GM12865 (cell line): ENCODE data around the gene SGO2.

ENCODE experiments used
- DNase-seq: peaks from one replicate; pipeline ENCODE4 v3.0.0; 2010; ENCODE audit warnings: low read depth
- H3K4me3 ChIP-seq: 2 replicates; pipeline ENCODE4 v1.5.1; 2011; ENCODE audit warnings: mild to moderate bottlenecking, low read depth, low read length, control low read depth
- TF ChIP-seq, protein P1 (sequence below): IDR thresholded peaks from 2 replicates; pipeline ENCODE4 v1.5.1; 2011; ENCODE audit warnings: low read length, control low read depth, low read depth, inconsistent platforms; ENCODE audit not compliant: insufficient read depth; ENCODE audit errors: missing control alignments

Gene SGO2

DNA sequence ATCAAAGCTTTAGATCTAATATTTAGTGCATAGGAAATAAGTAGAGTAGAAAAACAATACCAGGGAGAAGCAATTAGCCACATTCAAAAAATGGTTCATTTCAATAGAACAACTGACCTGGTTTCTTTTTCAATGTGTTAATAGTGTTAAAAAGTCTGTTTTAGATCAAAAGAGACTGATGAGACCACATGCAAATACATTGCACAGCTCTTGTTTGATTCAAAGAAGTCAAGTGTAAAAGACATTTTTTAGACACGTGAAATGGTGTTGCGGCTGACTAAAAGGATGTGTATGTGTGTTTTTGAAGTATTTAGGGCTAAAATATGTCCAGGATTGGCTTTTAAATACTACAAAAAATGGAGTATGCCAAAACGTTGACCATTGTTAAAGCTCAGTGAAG lies 58.6 kb downstream of the SGO2 start:
- H3K4me3 ChIP-seq, result no peak overlapping the region
- peak; percentile 16 for DNase-seq
- TF ChIP-seq, protein P1, sequence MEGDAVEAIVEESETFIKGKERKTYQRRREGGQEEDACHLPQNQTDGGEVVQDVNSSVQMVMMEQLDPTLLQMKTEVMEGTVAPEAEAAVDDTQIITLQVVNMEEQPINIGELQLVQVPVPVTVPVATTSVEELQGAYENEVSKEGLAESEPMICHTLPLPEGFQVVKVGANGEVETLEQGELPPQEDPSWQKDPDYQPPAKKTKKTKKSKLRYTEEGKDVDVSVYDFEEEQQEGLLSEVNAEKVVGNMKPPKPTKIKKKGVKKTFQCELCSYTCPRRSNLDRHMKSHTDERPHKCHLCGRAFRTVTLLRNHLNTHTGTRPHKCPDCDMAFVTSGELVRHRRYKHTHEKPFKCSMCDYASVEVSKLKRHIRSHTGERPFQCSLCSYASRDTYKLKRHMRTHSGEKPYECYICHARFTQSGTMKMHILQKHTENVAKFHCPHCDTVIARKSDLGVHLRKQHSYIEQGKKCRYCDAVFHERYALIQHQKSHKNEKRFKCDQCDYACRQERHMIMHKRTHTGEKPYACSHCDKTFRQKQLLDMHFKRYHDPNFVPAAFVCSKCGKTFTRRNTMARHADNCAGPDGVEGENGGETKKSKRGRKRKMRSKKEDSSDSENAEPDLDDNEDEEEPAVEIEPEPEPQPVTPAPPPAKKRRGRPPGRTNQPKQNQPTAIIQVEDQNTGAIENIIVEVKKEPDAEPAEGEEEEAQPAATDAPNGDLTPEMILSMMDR, result no peak

DNA sequence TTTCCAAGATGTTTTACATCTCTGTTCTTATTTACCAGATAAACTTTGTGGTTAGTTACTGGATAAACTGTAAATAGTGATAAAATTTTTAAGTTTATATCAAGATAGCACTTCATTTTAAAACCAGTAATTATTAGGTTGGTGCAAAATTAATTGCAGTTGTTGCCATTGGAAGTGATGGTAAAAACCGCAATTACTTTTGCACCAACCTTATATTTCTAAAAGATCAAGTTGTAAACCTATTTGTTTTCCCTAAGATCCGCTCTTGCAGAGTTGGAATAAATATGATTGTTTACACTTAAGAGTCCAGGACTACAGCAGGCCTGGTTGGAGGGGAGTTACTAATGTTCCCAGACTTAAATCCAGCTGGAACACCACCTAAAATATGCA lies 59.3 kb downstream of the SGO2 start:
- H3K4me3 ChIP-seq, result no peak overlapping the region
- TF ChIP-seq, protein P1, result no peak

DNA sequence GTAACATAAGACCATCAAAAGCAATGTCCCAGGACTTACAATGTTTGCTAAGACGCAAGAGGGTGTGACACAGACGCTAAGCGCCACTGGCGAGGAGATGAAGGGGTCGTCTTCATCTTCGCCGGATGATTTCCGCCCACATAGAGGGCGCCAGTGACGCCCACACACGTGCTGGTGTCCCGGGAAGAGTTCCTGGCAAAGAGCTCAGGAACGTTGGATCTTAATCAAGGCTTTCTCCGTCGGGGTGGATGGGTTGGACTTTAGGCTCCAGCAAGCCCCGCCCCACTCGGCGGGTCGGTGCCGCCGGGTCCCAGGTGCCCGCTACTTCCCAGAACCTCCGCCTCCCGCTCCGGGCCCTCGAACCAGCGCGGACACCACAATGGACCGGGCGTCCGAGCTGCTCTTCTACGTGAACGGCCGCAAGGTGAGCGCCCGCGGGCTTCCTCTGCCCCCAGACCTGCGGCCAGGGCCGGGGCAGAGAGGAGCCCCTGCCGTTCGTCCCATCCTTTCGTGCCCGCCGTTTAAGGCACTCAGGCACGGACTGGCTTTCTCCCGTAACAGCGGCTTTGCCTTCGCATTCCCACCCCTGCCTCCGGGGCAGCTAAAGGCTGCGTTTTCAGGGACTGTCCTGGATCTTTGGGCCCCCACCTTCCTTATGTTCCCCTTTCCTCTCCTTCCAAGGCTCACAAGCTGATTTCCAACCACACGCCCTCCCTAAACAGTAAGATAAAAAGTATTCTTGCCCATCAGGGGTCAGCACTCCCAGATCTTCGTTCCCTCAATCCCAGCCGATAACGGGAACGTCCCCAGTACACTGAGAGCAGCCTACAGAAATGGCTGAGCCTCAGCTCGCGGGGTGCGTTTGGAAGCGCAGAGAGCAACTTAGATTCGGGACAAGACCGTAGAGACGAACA lies 60.0 kb downstream of the SGO2 start, which contains the start of gene AOX1:
TSS of gene AOX1 (plus strand) at position 285 of the 914 bp plus-strand sequence. CDS start at position 380, 95 bp downstream.
- DNase-seq, result peak; percentile 3
- TF ChIP-seq, protein P1, result no peak
- no peak within 1 kb of the TSS; the same call in 1 of the 2 replicates for H3K4me3 ChIP-seq

More for the DNA sequence above, 59.3 kb downstream of the SGO2 start:
- no peak for DNase-seq

DNA sequence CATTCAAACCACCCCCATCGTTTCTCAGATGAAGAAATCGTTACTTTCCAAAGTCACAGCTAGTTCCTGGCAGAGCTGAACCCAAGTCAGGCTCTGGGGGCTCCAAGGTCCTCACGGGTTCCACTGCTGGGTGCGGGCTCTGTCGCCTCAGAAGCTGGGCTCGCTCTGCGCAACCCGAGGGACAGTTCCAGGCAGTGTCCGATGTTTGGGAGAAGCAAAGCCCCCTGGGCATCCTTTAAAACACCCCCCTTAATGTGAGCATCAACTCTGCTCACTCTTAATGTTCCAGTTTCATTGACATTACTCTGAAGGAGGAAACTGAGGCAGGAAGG lies 60.6 kb downstream of the SGO2 start:
- no peak overlapping the region for H3K4me3 ChIP-seq
- TF ChIP-seq, protein P1, result no peak
- no peak for DNase-seq

DNA sequence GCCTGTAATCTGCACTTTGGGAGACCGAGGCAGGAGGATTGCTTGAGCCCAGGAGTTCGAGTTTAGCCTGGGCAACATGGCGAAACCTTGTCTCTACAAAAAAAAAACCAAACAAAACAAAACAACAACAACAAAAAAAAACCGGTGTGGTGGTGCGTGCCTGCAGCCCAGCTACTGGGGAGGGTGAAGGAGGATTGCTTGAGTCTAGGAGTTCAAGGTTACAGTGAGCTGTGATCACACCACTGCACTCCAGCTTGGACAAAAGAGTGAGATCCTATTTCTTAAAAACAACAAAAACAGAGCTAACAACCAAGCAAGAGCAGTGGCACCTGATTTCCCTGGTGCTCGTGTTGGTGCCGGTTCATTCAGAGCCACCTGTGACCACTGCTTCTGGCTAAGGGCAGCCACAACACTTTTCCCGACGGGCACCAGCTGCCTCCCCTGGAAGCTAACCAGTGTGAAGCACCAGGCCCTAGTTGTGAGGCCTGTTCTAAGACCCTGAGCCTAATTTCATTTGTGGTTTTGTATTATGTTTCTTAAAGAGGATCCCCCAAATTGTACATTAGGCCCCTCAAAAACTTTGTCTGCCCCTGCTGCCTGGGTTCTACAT lies 61.1 kb downstream of the SGO2 start:
- no peak overlapping the region for H3K4me3 ChIP-seq
- TF ChIP-seq, protein P1, result no peak
- no peak for DNase-seq

DNA sequence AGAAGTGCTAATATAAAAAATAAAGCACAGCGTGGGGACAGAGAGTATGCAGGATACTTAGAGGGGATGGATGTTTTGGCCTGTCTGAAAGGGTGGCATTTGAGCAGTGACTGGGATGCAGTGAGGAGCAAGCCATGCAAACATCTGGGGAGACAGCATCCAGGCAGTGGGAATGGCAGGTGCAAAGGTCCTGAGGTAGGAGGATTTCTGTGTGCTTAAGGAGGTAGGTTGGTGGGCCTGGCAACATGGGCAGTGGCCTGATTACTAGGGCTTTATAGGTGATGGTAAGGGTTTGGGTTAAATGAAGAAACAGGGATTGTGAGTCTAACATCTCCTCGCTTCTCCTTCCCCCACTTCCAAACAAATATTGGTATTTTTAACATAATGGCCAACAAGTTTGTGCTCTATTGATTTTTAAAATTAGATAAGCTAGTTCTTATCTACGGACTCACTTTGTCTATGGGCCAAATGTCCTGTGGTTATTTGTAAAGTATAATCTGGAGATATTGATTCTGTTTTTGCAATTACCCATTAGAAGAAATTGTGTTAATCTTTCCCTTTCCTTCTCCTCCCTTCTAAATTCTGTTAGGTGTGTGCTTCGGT lies 62.2 kb downstream of the SGO2 start:
- TF ChIP-seq, protein P1, result no peak
- H3K4me3 ChIP-seq, result no peak overlapping the region
- DNase-seq, result no peak
